Measurements from ENCODE around the gene TWNK. TPM values are rescaled to one million over a fixed set of nuclear protein-coding genes. Genes with fewer than 3 reads are reported as not detected.

The TWNK gene
- total RNA-seq, 2 donors from 2014 or later: 11.2 to 15.1 TPM

- Histone ChIP-seq H3K9ac (ENCODE audit: extremely low read depth, low read length, poor library complexity, severe bottlenecking) (no peak overlapping the region), H3K4me3 (ENCODE audit: low read length) (peak overlapping the region; percentile 92), H3K27me3 (ENCODE audit: control insufficient read depth, insufficient read depth, low read length, poor library complexity, severe bottlenecking) (no peaks in the 10 kb centered on the region), H3K27ac (ENCODE audit: low read depth, low read length) (no peak overlapping the region), H3K4me1 (ENCODE audit: control insufficient read depth, insufficient read depth, low read length) (no peaks in the 10 kb centered on the region), H3K9me3 (ENCODE audit: control insufficient read depth, low read length) (no peaks in the 10 kb centered on the region), H3K36me3 (ENCODE audit: control insufficient read depth, insufficient read depth, low read length) (peaks cover 37% of the 10 kb centered on the region)
- DNase-seq: no peak
- 75 to 87% methylated on average over 2 to 5 of the region's 5 CpGs for WGBS, 2 experiments (ENCODE audit: insufficient coverage in 1 of 2, insufficient read length in 1 of 2)
- H3K9me3 Mint-ChIP-seq: no peaks in the 10 kb centered on the region
- H3K4me3 Mint-ChIP-seq: peak overlapping the region; percentile 93
- no peaks in the 10 kb centered on the region for H3K27me3 Mint-ChIP-seq (ENCODE audit: insufficient read depth)
- no peak overlapping the region for H3K27ac Mint-ChIP-seq
- H3K4me1 Mint-ChIP-seq: peaks cover 9% of the 10 kb centered on the region
- TF ChIP-seq CTCF (conservative IDR thresholded peaks at IDR 0.05): no peak
- H3K36me3 Mint-ChIP-seq (ENCODE audit: low read depth): peaks cover 36% of the 10 kb centered on the region
Observed at GRCh38 chr10:100985336-100985735, 2.0 kb upstream of the TWNK start.

DNA sequence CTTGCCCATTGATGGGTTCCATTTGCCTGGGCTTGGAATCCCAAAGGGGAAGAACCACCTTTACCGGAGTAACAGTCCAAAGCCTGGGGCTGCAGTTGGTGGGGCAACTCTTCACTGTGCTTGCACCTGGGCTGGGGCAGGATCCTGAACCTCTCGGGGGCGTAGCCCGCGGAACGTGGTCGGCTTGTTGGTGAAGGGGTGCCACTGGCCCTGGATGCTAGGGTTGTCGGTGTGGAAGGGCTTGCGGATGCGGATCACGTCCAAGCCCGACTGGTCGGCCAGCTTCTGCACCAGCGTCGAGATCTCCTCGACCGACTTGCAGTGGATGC, 756 bp upstream of the TWNK start:
- peak overlapping the region; percentile 93 for H3K4me3 Mint-ChIP-seq
- peaks cover 44% of the 10 kb centered on the region for H3K36me3 Mint-ChIP-seq (ENCODE audit: low read depth)
- H3K27me3 Mint-ChIP-seq (ENCODE audit: insufficient read depth): no peaks in the 10 kb centered on the region
- H3K27me3 ChIP-seq (ENCODE audit: control insufficient read depth, insufficient read depth, low read length, poor library complexity, severe bottlenecking): no peaks in the 10 kb centered on the region
- peak overlapping the region; percentile 60 for H3K9ac ChIP-seq (ENCODE audit: extremely low read depth, low read length, poor library complexity, severe bottlenecking)
- H3K27ac Mint-ChIP-seq: peak overlapping the region; percentile 93
- H3K4me1 ChIP-seq (ENCODE audit: control insufficient read depth, insufficient read depth, low read length): no peaks in the 10 kb centered on the region
- no peak for TF ChIP-seq CTCF (conservative IDR thresholded peaks at IDR 0.05)
- H3K27ac ChIP-seq (ENCODE audit: low read depth, low read length): no peak overlapping the region
- H3K4me1 Mint-ChIP-seq: peaks cover 9% of the 10 kb centered on the region
- H3K36me3 ChIP-seq (ENCODE audit: control insufficient read depth, insufficient read depth, low read length): peaks cover 38% of the 10 kb centered on the region
- WGBS, 2 experiments (ENCODE audit: insufficient coverage in 1 of 2, insufficient read length in 1 of 2): 23 to 42% methylated on average over 9 to 17 of the region's 17 CpGs
- no peak for DNase-seq
- H3K4me3 ChIP-seq (ENCODE audit: low read length): peak overlapping the region; percentile 92
- no peaks in the 10 kb centered on the region for H3K9me3 ChIP-seq (ENCODE audit: control insufficient read depth, low read length)
- no peaks in the 10 kb centered on the region for H3K9me3 Mint-ChIP-seq

DNA sequence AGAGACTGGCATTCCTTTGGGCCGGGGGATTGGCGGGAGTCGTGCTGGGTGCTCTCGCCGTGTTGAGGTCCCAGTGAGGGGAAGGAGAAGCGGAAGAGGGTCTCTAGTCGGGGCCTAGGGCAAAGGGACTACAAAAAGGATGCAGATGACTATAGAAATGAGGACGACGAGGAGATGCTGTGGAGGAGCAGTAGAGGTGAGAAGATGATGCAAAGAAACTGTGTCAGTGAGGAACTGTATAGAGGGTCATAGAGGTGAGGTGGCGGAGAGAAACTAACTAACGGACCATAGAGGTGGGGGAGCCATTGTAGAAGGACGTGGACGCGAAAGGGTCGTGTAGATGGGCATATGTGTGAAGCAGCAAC, 324 bp downstream of the TWNK start:
- no peaks in the 10 kb centered on the region for H3K27me3 ChIP-seq (ENCODE audit: control insufficient read depth, insufficient read depth, low read length, poor library complexity, severe bottlenecking)
- peak overlapping the region; percentile 92 for H3K4me3 ChIP-seq (ENCODE audit: low read length)
- Mint-ChIP-seq H3K27me3 (ENCODE audit: insufficient read depth) (no peaks in the 10 kb centered on the region), H3K4me1 (peaks cover 9% of the 10 kb centered on the region), H3K27ac (peak overlapping the region; percentile 93), H3K36me3 (ENCODE audit: low read depth) (peaks cover 39% of the 10 kb centered on the region), H3K9me3 (no peaks in the 10 kb centered on the region), H3K4me3 (peak overlapping the region; percentile 93)
- WGBS, 2 experiments (ENCODE audit: insufficient coverage in 1 of 2, insufficient read length in 1 of 2): 0 to 1% methylated on average over 10 to 15 of the region's 15 CpGs
- no peak overlapping the region for H3K27ac ChIP-seq (ENCODE audit: low read depth, low read length)
- peaks cover 38% of the 10 kb centered on the region for H3K36me3 ChIP-seq (ENCODE audit: control insufficient read depth, insufficient read depth, low read length)
- no peaks in the 10 kb centered on the region for H3K4me1 ChIP-seq (ENCODE audit: control insufficient read depth, insufficient read depth, low read length)
- peak overlapping the region; percentile 60 for H3K9ac ChIP-seq (ENCODE audit: extremely low read depth, low read length, poor library complexity, severe bottlenecking)
- H3K9me3 ChIP-seq (ENCODE audit: control insufficient read depth, low read length): no peaks in the 10 kb centered on the region
- TF ChIP-seq CTCF (conservative IDR thresholded peaks at IDR 0.05): no peak
- no peak for DNase-seq

Data from endodermal cell (in vitro differentiated cells).